Ishikawa (cell line): ENCODE data around the gene ARHGEF1.

ENCODE experiments used
- CEBPB ChIP-seq: IDR thresholded peaks from 2 replicates; pipeline ENCODE4 v1.6.1; 2012
- CREB1 ChIP-seq: IDR thresholded peaks from 2 replicates; pipeline ENCODE4 v1.6.1; 2012; ENCODE audit warnings: low read depth
- EGR1 ChIP-seq: IDR thresholded peaks from 2 replicates; pipeline ENCODE4 v1.6.1; 2012
- EP300 ChIP-seq: IDR thresholded peaks from 2 replicates; pipeline ENCODE4 v1.6.1; 2012; ENCODE audit warnings: borderline replicate concordance
- FOXM1 ChIP-seq: IDR thresholded peaks from 2 replicates; pipeline ENCODE4 v1.6.1; 2012; ENCODE audit warnings: low read depth, borderline replicate concordance
- NFIC ChIP-seq: IDR thresholded peaks from 2 replicates; pipeline ENCODE4 v1.6.1; 2012
- RAD21 ChIP-seq: IDR thresholded peaks from 2 replicates; pipeline ENCODE4 v1.6.1; 2012; ENCODE audit warnings: low read depth
- TAF1 ChIP-seq: IDR thresholded peaks from 2 replicates; pipeline ENCODE4 v1.6.1; 2012; ENCODE audit warnings: low read depth, mild to moderate bottlenecking
- TCF12 ChIP-seq: IDR thresholded peaks from 2 replicates; pipeline ENCODE4 v1.6.1; 2012; ENCODE audit warnings: low read depth
- TEAD4 ChIP-seq: IDR thresholded peaks from 2 replicates; pipeline ENCODE4 v1.6.1; 2012
- USF1 ChIP-seq: IDR thresholded peaks from 2 replicates; pipeline ENCODE4 v1.6.1; 2012
- YY1 ChIP-seq: IDR thresholded peaks from 2 replicates; pipeline ENCODE4 v1.6.1; 2012; ENCODE audit warnings: low read depth
- ZBTB7A ChIP-seq: IDR thresholded peaks from 2 replicates; pipeline ENCODE4 v1.6.1; 2012; ENCODE audit warnings: low read depth
- TF ChIP-seq, protein P1 (sequence below): IDR thresholded peaks from 2 replicates; pipeline ENCODE4 v1.6.1; 2012
- TF ChIP-seq, protein P2 (sequence below): IDR thresholded peaks from 2 replicates; pipeline ENCODE4 v1.6.1; 2012; ENCODE audit warnings: low read depth, mild to moderate bottlenecking

The ARHGEF1 gene

DNA sequence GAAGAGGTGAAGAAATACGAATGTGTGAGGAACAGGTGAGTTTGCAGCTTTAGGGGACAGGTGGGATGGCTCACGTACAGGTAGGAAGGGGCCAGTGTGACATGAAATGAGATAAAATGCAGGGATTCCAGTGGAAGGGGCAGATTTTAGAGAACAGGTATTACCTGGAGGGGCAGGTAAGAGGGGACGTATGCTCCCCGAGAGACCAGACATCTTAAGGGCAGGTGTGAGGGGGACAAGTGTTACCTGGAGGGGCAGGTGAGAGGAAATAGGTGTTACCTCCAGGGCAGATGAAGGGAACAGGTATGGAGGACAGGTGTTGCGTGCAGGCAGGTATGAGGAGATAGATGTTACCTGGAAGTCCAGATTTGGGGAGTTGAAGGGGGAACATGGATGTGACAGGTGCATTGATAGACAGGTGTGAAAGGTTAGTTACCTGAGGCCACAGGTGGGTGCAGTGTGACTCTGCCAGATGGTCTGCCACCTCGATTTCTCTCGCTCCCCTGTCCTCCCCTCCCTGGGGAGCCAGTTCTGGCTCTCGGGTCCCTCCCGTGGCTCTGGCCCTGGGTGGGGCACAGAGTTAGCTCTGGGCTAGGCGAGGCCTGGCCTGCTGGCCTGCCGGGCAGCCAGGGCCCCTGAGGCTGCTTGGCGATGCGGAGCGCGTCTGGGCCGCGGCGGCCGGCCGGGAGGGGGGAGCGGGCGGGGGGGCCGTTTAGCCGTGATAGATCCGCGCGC is 43.2 kb downstream of the ARHGEF1 start:
- TF ChIP-seq USF1 (no peak), TAF1 (no peak), CEBPB (no peak), EP300 (no peak), TCF12 (no peak), RAD21 (no peak), CREB1 (no peak), EGR1 (no peak), TEAD4 (no peak), NFIC (no peak), FOXM1 (no peak), YY1 (no peak), ZBTB7A (no peak)
- TF ChIP-seq, protein P1, sequence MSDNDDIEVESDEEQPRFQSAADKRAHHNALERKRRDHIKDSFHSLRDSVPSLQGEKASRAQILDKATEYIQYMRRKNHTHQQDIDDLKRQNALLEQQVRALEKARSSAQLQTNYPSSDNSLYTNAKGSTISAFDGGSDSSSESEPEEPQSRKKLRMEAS = no peak
- TF ChIP-seq, protein P2, sequence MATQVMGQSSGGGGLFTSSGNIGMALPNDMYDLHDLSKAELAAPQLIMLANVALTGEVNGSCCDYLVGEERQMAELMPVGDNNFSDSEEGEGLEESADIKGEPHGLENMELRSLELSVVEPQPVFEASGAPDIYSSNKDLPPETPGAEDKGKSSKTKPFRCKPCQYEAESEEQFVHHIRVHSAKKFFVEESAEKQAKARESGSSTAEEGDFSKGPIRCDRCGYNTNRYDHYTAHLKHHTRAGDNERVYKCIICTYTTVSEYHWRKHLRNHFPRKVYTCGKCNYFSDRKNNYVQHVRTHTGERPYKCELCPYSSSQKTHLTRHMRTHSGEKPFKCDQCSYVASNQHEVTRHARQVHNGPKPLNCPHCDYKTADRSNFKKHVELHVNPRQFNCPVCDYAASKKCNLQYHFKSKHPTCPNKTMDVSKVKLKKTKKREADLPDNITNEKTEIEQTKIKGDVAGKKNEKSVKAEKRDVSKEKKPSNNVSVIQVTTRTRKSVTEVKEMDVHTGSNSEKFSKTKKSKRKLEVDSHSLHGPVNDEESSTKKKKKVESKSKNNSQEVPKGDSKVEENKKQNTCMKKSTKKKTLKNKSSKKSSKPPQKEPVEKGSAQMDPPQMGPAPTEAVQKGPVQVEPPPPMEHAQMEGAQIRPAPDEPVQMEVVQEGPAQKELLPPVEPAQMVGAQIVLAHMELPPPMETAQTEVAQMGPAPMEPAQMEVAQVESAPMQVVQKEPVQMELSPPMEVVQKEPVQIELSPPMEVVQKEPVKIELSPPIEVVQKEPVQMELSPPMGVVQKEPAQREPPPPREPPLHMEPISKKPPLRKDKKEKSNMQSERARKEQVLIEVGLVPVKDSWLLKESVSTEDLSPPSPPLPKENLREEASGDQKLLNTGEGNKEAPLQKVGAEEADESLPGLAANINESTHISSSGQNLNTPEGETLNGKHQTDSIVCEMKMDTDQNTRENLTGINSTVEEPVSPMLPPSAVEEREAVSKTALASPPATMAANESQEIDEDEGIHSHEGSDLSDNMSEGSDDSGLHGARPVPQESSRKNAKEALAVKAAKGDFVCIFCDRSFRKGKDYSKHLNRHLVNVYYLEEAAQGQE = no peak

GRCh38 chr19:41926763-41927496 is 43.9 kb downstream of the ARHGEF1 start:
- TF ChIP-seq YY1 (no peak), FOXM1 (no peak), RAD21 (no peak), CEBPB (no peak), USF1 (no peak), TAF1 (no peak), TEAD4 (no peak), CREB1 (no peak), EGR1 (no peak), EP300 (no peak), ZBTB7A (no peak), NFIC (no peak), TCF12 (no peak)
- TF ChIP-seq, protein P2 = no peak
- TF ChIP-seq, protein P1 = no peak

- no peak for TF ChIP-seq FOXM1
- TF ChIP-seq, protein P1 = no peak
- TF ChIP-seq CEBPB = no peak
- TF ChIP-seq YY1 = no peak
- no peak for TF ChIP-seq ZBTB7A
- no peak for TF ChIP-seq TEAD4
- TF ChIP-seq USF1 = no peak
- no peak for TF ChIP-seq TAF1
- TF ChIP-seq TCF12 = no peak
- TF ChIP-seq RAD21 = no peak
- TF ChIP-seq, protein P2 = no peak
- TF ChIP-seq EGR1 = no peak
- no peak for TF ChIP-seq NFIC
- no peak for TF ChIP-seq CREB1
- TF ChIP-seq EP300 = no peak
Observed at GRCh38 chr19:41927497-41928192, 44.7 kb downstream of the ARHGEF1 start.
